ENCODE data around the gene AREL1.

The AREL1 gene

DNA sequence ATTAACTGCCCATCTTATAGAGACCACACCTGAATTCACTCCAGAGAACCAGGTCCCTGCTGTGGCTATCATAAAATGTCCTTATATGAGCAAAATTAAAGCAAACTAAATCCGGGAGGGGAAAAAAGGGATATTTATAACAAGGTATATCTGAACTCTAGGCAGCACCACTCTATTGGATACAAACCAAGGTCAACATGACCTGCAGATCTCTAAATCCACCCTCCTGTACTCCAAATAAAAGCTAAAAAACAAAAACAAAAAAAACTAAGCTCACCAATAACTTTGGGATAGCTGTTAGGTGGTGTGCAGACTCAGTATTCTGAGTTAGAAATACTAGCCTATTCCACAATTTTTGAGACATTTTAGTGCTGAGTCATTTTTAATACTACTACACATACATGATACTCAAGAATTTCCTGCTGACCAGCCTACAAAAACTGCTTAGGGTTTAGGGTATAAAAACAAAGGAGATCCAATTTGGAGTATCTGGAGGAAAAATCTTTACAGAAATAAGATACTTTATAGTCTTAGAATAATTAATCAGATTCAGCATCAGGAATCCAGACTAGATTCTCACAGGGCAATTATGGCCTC lies 54.2 kb downstream of the AREL1 start:
- no peak for DNase-seq

DNA sequence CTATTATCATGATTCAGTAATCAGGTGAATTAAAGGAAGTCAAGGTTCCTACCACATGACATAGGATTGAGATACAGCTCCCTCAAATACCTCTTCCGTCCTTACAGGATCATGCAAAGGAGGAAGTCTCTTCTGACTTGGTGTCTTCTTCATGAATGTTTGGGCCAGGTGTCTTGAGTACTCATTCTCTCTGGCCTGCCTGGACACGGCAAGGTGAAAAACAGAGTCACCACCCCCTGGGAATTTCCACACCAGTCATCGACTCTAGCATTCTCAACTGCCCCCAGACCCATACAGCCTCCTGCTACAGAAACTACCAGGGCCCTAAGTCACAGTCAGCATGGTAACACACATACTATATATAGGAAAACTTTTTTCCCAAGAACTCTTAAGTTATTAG lies 55.9 kb downstream of the AREL1 start:
- no peak for DNase-seq

DNA sequence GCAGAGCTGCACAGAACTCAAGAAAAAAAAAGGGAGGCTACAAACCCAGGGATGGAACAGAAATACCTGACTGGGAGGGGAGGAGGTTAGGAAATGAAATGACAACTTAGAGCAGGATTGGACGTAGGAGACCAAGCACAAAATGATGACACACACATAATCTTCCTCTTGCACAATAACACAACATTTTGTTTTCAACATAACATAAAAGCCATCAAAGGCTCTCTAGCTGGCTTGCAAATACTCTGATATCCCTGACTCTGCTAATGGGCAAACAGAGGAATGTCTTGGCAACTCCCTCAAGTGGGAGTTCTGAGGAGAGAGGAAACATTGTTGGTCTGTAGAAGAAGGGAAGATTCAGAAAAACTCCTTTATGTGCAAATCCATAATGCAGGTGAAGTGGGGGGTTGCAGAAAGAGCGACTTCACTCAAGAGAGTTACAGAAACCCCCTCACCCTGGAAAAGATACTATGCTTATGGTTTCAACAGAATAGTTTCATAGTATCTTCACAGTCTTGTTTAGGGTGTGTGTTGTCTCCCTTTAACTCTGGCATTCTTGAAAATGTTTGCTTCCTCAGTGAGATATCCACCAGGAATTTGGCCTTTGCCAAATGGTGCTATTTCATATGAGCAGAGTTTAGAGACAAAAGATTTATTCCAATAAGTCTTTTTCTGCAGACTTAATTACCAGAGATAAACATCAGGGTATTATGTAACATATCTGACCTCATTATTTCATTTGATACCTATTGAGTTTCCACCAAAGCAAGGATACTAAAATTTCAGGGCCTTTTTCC lies 57.1 kb downstream of the AREL1 start:
- DNase-seq = no peak

DNA sequence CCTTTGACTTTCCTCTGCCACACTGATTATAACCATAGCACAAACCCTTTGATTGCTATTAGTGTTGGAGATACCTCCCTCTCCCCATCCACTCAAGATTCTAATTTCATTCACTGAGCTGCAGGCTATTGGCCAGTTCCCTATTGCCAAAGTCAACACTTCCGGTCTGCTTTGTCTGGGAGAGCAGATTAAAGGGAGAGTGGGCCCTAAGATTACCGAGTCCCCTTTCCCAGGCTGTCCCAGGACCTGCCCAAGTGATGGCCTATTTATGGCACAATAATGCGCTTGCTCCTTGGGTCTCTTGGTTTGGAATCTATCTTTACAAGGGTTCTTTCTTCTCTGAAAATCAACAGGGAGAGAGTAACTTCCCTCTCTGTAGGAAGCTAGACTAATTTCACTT lies 57.9 kb downstream of the AREL1 start:
- DNase-seq = no peak

DNA sequence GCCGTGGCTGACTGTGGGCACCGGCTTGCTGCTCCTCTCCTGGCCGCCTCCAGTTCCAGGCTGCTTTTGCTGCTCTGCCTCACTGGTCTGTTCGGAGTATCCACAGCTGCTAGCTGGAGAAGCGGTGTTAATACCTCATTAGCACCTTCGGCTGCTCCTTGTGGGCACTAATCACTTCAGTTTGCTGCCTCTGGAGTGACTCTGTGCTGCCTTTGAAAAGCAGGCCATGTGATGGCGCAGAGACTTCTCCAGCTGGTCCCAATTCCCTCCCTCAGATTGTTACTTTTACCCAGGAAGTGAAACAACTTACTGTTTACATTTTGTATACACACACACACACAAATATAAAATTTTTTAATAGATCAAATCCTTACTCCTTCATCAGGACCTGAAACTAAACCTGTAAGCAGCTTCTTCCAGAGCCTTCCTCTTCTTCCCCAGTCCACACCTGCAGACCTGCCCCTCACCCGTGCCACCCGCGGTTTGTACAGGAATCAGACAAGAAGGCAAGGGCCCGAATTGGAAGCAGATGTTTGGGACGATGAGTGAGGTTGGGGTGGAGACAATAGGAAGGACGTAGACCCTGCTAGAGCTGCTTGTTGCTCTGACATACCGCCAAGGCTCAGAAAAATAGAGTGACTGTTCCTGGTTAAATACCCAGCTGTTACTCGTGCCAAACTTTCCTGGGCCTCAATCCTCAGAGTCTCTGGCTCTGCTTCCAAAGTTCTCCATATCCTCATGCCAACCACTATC lies 59.3 kb downstream of the AREL1 start:
- no peak for DNase-seq

DNA sequence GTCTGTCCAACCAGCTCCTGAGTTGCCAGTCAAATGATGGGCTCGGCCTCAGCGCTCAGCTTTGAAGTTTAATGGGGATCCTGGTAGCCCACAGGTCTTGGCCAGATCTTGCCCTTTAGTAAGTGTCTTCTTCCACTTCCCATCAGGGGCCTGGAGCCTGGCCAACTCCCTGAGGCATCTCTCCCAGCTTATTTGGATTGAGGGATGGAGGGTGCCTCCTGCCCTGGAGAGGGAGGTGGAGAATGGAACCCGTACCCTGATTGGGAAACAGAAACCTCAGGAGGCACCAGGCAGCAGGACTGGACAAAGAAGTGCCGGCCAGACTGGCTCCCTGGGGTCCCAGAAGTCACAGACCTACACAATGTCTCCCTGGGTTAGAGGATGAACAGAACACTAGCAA lies 60.3 kb downstream of the AREL1 start:
- no peak for DNase-seq

DNA sequence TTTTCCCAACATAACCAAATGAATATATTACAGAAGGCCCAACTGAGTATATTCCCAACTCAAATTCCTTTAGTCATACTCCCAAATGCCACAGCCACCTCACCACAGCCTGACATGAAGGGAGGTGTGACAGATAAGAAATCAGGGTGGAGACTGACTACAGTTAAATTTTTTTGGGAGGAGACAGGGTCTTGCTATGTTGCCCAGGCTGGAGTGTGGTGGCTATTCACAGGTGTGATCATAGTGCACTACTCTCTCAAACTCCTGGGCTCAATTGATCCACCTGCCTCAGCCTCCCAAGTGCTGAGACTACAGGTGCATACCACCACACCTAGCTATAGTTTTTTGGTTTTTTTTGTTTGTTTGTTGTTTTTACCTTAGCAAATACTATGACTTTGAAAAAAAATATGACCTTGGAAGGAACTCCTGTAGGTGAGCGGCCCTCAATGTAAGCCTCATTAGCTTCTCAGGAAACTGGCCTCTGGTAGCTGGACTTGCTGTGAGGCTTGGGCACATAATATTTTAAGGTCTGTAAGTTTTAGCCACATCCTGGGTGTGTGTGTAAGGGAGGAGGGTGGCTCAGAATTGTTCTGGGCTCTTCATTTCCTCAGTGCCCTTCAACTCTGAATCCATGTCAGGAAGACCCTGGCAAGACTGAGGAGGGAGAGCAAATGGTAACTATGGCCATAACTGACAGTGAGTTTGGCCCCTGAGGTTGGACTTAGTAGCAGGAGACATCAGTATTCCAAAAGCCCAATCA lies 61.8 kb downstream of the AREL1 start:
- DNase-seq = no peak

DNA sequence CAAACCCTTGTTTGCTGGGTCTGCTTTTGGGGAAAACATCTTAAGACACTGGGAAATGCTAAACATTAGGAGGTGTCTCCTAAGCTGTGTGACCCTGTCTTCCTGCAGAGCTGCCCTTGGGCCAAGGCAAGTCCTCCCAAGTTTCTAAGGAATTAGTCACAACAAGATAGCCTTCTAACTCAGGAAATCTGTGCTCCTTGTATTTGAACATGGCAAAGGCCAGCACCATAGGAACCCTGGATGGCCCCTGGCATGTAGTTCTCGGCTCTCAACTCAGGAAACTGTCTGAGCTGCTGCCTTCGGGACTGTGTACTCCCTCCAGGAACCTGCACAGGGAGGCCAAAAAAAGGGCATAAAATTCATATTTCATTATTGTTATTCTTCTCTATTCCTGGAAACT lies 63.2 kb downstream of the AREL1 start:
- DNase-seq = no peak

DNA sequence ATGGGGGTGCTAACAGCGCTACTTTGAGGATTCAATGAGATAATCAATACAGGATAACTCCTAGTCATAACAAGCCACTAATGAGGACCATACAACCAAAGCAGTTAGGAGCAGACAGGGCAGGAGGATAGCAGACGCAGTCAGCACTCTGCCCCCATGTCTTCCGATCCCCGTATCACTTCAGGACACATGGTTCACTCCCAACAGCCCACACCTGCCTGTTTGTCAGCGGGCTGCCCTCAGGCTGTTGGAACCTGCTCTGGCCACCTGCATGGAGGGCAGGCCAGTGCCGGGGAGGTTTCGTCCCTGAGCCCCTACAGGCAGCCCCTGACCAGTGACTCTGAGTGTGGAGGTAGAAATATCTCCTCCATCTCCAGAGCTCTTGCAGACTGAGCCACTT lies 63.7 kb downstream of the AREL1 start:
- no peak for DNase-seq

DNA sequence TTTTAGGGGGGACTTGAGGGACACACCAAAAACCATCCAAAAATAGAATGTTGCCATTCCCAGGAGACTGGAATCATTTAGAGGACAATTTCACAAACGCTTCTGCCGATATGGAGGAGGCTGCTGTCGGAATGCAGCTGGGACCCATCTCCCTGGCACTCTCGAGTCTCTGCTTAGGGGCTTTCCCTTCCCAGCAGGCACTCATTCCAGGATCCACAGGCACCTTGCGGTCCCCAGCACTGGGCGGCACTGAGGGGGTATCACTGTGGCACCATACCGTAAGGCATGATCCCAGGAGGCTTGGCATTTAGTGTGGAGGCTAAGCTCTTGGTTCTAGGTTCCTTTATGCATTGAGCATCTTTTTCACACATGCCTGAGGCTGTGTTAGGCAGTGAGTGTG lies 64.3 kb downstream of the AREL1 start:
- no peak for DNase-seq

DNA sequence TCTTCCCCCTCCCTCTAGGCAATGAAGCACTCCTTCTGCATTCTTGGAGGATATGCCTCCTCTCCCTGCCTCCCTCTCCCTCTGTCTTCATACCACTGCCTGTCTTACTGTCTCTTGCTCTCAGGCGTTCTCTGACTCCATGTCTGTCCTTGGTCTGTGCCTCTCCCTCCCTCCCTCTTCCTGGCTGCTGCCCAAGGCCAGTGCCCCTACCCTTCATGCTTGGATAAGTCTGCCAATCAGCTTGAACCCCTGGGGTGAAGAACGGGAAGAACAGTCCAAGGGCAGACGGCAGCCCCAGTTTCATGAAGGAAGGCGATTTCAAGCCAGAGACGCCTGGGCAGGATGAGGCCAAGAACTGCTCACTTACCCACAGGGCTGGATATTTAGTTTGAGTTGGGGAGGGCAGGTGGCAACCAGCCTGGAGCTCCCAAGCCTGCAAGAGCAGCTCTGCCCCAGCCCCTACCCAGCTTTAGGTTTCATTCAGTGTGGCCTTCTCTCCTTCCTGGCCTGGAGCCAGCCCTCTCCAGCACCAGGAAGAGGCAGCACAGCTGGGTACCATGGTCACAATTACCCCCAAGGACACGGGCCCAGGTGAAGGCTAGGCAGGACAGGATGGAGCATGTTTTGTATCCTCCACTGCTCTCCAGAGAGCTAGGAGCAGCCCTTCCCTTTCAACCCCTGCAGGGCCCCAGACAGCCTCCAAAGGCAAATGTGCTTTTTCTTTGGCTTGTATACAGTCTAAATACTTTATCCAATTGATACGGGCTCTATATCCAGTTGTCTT lies 65.0 kb downstream of the AREL1 start:
- DNase-seq = no peak

DNA sequence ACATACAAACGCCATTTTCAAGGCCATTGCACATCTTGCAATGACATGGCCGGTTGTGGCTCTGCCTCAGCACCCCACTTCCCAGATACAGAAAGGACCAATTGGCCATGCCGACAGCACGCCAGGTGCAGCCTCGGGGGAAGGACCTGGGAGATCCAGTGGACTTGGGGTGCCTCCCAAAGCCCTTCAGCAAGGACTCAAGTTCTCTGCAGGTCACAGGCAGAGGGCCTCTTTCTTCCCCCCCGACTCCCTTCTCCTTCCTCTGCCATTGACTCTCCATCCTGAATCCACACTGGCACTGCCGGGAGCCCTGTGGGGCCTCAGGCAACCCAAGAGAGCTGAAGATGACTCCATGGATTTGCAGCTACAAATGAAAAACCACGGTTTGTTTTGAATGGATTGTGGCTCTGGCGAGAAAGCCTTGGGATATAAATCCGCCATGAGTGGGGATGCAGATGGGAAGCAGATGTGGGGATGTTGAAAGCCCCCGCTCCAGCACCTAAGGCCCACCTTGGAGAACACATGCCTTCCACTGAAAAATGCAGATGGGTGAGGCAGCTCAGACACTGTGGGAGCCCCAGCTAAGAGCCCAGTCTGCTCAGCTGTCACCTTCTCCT lies 65.7 kb downstream of the AREL1 start:
- no peak for DNase-seq

DNA sequence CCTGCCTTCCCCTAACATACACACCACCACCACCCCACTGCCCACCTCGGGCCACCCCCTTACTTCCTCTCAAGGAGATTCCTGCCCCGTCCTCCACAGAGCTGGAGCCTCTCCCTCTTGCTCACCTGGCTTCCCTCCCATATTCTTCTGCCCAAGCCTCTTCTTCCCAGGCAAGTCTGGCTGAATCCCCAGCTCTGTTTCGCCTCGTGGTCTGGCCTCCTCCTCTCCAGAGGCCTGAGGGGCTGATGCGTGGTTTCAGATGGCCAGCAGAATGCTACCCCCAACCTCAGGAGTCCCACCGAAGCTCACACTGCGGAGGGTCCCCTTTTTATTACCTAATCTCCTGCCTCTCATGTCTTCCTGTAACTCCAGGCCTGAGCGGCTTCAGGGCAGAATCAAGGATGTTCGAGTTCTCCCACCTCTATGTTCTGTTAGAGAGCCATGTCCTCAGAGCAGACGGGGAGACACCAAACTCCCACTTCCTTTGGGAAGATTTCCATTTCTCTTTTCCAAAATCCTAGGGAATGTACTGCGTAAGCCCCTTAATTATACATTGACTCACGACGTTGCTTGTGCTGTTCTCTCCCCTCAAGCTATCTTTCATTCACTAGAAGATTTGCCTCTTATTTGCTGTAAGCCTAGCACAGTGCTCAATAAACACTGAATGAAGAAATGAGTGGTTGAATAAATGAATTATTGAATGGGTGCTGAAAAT lies 67.0 kb downstream of the AREL1 start:
- DNase-seq = no peak

DNA sequence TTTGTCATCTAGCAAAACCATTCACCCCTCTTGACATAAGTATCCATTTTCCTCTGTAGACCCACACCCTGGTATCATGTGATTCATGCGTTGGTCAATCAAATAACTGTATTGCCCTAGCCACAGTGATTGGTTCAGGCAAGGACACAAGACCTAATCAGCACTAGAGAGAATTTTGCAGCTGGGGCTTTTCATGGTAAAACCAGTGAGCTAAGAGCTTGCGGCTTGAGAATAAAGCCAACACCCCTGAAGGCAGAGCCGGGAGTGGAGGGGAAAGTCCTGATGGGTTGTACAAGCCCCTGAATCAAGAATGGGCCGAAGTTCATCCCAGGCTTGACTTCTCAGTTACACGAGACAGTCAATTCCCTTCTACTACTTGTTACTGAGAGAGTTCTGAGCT lies 67.6 kb downstream of the AREL1 start:
- DNase-seq = no peak

DNA sequence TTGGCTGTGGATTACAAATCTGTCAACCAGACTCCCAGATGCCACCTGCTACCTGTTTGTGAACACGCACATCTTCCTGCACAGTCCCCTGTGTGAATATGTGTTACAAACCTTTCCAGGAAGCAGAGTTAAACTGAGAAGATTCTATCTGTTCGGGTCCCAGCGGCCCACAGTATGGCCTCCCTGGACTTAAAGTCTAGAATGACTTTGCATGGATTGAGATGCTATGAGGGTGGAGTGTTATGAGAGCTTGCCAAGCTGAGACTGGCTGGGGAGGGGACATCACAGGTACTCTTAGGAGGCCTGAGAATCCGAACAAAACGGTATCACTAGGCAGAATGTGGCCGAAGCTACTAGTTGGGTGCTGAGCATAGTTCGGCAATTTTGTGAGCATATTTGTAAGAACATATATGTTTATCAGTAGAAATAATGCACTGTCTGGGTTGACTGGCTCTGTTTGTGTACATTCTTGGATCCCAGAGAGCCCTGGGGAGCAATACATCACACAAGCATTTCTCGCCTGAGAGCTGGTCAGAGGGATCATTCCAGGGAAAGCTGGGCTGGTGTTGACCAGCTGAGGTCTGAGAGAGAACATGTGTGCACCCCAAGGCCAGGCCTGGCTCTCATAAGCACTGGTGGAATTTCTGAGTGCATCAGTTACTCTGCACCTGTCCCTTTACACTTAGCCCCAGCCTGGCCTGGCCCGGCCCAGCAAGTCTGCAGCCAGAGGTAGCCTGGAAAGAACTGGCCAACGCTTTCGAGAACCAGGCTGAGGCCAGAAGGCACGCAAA lies 71.1 kb downstream of the AREL1 start:
- DNase-seq = no peak

DNA sequence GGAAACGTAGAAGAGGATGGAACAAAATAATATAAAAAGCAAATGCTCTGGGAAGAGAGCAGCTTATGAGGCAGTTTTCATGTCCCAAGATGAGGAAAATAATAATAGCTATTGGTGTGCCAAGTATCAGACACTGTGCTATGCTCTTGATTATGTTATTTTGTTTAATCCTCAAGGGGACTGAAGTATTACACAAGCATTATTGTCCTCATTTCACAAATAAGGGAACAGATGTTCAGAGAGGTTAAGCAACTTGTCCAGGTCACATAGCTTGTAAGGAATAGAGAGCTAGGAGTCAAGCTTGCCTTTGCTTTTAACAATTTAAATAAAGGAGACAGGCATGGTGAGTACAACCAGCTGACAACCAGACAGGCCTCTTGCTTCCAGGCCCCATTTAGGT lies 73.9 kb downstream of the AREL1 start:
- no peak for DNase-seq

DNA sequence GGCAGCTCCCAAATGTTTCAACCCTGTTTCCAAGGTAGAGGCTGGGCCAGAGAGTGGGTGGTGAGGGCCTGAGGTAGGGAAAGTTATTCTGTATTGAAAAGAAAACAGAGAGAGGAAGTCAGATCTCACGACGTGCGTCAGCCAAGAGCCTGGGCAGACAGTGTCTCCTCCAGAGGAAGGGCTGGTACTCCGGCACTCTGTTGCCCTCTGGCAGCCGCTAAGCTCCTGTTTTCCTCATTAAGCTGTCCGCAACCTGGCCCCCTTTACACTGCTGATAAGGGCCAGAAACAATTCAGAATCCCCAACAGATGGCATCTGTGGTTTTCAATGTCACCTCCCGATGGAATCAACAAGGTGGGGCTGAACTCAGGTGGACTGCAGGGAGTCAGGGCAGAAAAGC lies 74.8 kb downstream of the AREL1 start:
- no peak for DNase-seq

DNA sequence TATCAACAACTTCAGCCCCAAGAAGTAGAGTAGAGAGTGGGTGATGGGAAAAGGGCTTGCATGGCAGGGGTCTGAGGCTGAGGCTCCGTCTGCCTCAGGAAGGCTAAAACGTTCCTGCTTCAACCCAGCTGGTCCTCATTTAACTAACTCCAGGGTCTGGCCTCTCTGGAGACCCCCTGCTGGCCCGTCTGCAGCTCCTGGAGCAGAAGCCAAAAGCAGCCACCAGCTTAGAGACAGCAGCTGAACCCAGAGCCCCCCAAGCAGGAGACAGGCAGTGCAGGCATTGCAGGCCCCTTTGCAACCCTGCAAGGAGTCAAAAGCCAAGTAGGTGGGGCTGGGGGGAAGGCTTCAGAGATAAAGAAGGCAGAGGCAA lies 75.7 kb downstream of the AREL1 start:
- no peak for DNase-seq

DNA sequence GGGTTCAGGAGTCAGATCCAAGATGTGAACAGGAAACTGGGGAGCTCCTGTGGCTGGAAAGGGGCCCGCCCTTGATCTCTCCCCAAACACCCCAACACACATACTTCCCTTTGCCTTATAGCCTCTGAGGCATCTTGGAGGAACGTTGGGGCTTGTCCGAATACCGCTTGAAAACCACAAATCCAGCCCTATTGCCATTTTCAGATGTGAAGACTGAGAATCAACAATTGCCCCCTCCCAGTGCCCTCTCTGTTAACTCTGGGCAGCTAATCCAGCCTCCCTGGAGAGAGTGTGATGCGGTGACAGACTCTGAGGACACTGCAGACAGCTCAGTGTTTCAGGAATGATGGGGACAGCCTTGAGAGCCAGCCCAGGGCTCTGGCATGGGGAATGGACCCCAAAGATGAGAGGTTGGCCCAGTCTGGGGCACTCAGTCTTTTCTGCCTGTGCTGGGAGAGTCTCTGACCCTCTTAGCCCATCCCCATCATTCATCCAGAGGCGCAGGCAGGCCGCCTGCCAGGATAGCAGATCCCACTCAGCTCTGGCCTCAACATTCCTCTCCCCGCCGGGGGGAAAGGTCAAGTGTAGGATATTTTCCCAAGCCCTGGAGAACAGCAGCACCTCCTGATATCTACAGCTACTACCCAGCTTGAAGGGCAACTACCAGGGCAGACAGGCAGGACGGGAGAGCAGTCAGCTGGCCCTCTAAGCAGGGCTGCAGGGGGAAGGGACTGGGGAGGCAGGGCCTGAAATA lies 76.3 kb downstream of the AREL1 start:
- no peak for DNase-seq

DNA sequence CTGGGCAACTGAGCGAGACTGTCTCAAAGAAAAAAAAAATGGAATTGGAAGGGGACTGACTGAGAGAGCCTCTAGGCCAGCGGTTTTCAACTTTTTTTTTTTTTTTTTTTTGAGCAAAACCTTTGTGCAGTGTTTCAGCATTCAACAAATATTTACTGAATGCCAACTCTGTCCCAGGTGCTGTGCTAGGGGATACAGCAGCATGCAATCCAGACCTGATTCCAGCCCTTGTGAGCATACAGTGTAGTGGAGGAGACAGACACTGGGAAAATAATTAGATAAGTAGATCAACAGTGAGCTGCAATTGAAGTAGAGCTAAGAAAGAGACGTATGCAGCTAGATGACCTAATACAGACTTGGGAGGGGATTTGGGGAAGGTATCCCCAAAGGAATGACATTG lies 77.0 kb downstream of the AREL1 start:
- DNase-seq = no peak
